Inflammatory macrophage (primary cell): Measurements from ENCODE around the gene ZDHHC9.

Experiments
- DNase-seq, 2 donors: peaks; one replicate each; pipeline ENCODE4 v3.0.0-alpha.2; 2020 to 2022

The ZDHHC9 gene

GRCh38 chrX:129785160-129785947, 58.3 kb downstream of the ZDHHC9 start:
- DNase-seq: no peak

GRCh38 chrX:129784371-129784770, 59.3 kb downstream of the ZDHHC9 start:
- DNase-seq: peak; percentile 61 to 62

GRCh38 chrX:129783291-129783713, 60.4 kb downstream of the ZDHHC9 start:
- DNase-seq: no peak

GRCh38 chrX:129782706-129783105, 61.0 kb downstream of the ZDHHC9 start:
- DNase-seq: peak in 1 of 2 donors; percentile 30

- DNase-seq: no peak
Measured at GRCh38 chrX:129781680-129782495, 61.8 kb downstream of the ZDHHC9 start.

- DNase-seq: peak; percentile 81 to 86
Measured at GRCh38 chrX:129781134-129781672, 62.5 kb downstream of the ZDHHC9 start.

- DNase-seq: no peak
Measured at GRCh38 chrX:129780441-129781105, 63.1 kb downstream of the ZDHHC9 start.

- DNase-seq: peak; percentile 76 to 84
Measured at GRCh38 chrX:129779747-129780146, 63.9 kb downstream of the ZDHHC9 start, which contains the start of gene SASH3. SASH3 (plus strand) TSS chrX:129779949; CDS start chrX:129780098, 149 bp downstream.

GRCh38 chrX:129779086-129779672, 64.5 kb downstream of the ZDHHC9 start:
- DNase-seq: no peak

- DNase-seq: peak; percentile 48 to 70
Measured at GRCh38 chrX:129777218-129778030, 66.3 kb downstream of the ZDHHC9 start.

- DNase-seq: no peak
Measured at GRCh38 chrX:129773649-129774458, 69.8 kb downstream of the ZDHHC9 start.

- peak; percentile 93 to 95 for DNase-seq
Measured at GRCh38 chrX:129772796-129773431, 70.8 kb downstream of the ZDHHC9 start.

- no peak for DNase-seq
Measured at GRCh38 chrX:129771266-129771995, 72.3 kb downstream of the ZDHHC9 start.

GRCh38 chrX:129769467-129770154, 74.1 kb downstream of the ZDHHC9 start:
- DNase-seq: no peak

GRCh38 chrX:129768586-129769466, 74.9 kb downstream of the ZDHHC9 start:
- no peak for DNase-seq

GRCh38 chrX:129768186-129768585, 75.5 kb downstream of the ZDHHC9 start:
- no peak for DNase-seq

GRCh38 chrX:129763666-129764065, 80.0 kb downstream of the ZDHHC9 start:
- DNase-seq: no peak

- no peak for DNase-seq
Measured at GRCh38 chrX:129762448-129762847, 81.2 kb downstream of the ZDHHC9 start.
